Endometrium (tissue), 2 donors: ENCODE measurements around the gene SPON1.
"Not testable (repeated sequence)": the region's sequence is repeated elsewhere in the genome, so short reads cannot be mapped to it uniquely, and the experiment has no call there.

Source experiments
- FAIRE-seq: peaks from 2 replicates; lab custom pipeline; 2012; peaks lifted over from hg19 to GRCh38; lab: Jason Lieb, UNC
- donor health status: control.
- donor health status: control.

The SPON1 gene

GRCh38 chr11:14273895-14274294 is 311.4 kb downstream of the SPON1 start:
- no peak for FAIRE-seq

- no peak for FAIRE-seq
Measured at GRCh38 chr11:14275076-14275475, 312.6 kb downstream of the SPON1 start.

GRCh38 chr11:14278869-14279268 is 316.3 kb downstream of the SPON1 start:
- not testable (repeated sequence) for FAIRE-seq

GRCh38 chr11:14288189-14288935 is 325.8 kb downstream of the SPON1 start:
- no peak for FAIRE-seq

GRCh38 chr11:14290422-14290821 is 327.9 kb downstream of the SPON1 start:
- FAIRE-seq: no peak

- no peak for FAIRE-seq
Measured at GRCh38 chr11:14299921-14300320, 337.4 kb downstream of the SPON1 start.

- FAIRE-seq: peak; percentile 18
Measured at GRCh38 chr11:14300661-14301304, 338.3 kb downstream of the SPON1 start.

GRCh38 chr11:14304601-14305000 is 342.1 kb downstream of the SPON1 start:
- no peak for FAIRE-seq

- FAIRE-seq: no peak
Measured at GRCh38 chr11:14305649-14306048, 343.1 kb downstream of the SPON1 start.

GRCh38 chr11:14306481-14306880 is 344.0 kb downstream of the SPON1 start:
- FAIRE-seq: no peak

GRCh38 chr11:14308114-14308896 is 345.8 kb downstream of the SPON1 start:
- FAIRE-seq: no peak

GRCh38 chr11:14308897-14309387 is 346.4 kb downstream of the SPON1 start:
- no peak for FAIRE-seq

GRCh38 chr11:14309425-14310192 is 347.1 kb downstream of the SPON1 start:
- FAIRE-seq: no peak

GRCh38 chr11:14310679-14311078 is 348.2 kb downstream of the SPON1 start:
- no peak for FAIRE-seq

- FAIRE-seq: no peak
Measured at GRCh38 chr11:14312736-14313438, 350.4 kb downstream of the SPON1 start.

- FAIRE-seq: no peak
Measured at GRCh38 chr11:14314127-14314526, 351.6 kb downstream of the SPON1 start.

GRCh38 chr11:14315130-14315529 is 352.6 kb downstream of the SPON1 start:
- no peak for FAIRE-seq
